HL-60 (cell line): Measurements from ENCODE around the gene CDK17.

Experiments
- DNase-seq, 2 experiments: peaks; one replicate each; pipeline ENCODE4 v3.0.0-alpha.2; 2010 to 2020; ENCODE audit warnings: low read depth in 1 of 2, low spot score in 1 of 2
- H3K27ac ChIP-seq: fragments of 250-450 bp; sonication (Bioruptor Pico); replicated peaks from 2 replicates; pipeline ENCODE4 v1.5.1; 2020; ENCODE audit warnings: mild to moderate bottlenecking, moderate library complexity
- H3K27me3 ChIP-seq: fragments of 250-450 bp; sonication (Bioruptor Pico); 2 replicates; pipeline ENCODE4 v1.5.1; 2021; ENCODE audit warnings: mild to moderate bottlenecking, moderate library complexity; ENCODE audit not compliant: insufficient read depth, poor library complexity, severe bottlenecking
- H3K4me3 ChIP-seq: replicated peaks from 2 replicates; pipeline ENCODE4 v1.5.1; 2011; ENCODE audit warnings: mild to moderate bottlenecking, control low read depth, low read length; ENCODE audit not compliant: insufficient read depth
- CTCF ChIP-seq: IDR thresholded peaks from one replicate; pipeline ENCODE4 v1.5.1; 2011; ENCODE audit warnings: low read length, control low read depth, inconsistent platforms; ENCODE audit not compliant: insufficient read depth
- GABPA ChIP-seq: IDR thresholded peaks from 2 replicates; pipeline ENCODE4 v1.6.1; 2012; ENCODE audit warnings: low read depth
- POLR2AphosphoS5 ChIP-seq: IDR thresholded peaks from 2 replicates; pipeline ENCODE4 v1.6.1; 2012; ENCODE audit warnings: low read depth
- REST ChIP-seq: IDR thresholded peaks from 2 replicates; pipeline ENCODE4 v1.6.1; 2012; ENCODE audit warnings: low read depth; ENCODE audit not compliant: insufficient replicate concordance
- SPI1 ChIP-seq: IDR thresholded peaks from 2 replicates; pipeline ENCODE4 v1.6.1; 2012; ENCODE audit warnings: low read depth, mild to moderate bottlenecking, borderline replicate concordance

CDK17 gene

GRCh38 chr12:96241431-96241830 is 158.8 kb downstream of the CDK17 start:
- H3K27ac ChIP-seq = no peak overlapping the region
- no peak for DNase-seq
- H3K27me3 ChIP-seq = no peaks in the 10 kb centered on the region
- TF ChIP-seq SPI1 (no peak), POLR2AphosphoS5 (no peak), GABPA (no peak), REST (no peak), CTCF (no peak)
- no peak overlapping the region for H3K4me3 ChIP-seq

DNA sequence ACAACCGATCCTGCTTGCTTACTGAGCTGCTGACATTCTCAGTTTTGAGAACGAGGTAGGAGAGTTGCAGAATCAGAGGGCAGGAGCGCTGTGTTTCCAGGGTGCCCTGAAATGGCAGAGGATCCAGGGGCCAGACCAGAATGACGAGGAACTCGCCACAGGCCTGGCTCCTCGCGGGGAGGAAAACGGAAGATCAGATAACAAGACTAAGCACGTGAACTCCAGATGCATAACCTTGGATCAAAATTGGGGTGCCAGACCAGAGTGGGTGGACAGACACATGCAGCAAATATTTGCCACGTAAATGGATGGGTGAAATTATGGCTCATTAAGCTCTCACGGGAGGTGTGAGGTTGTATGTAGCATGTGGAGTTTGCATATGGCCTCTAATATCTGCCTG is 159.6 kb downstream of the CDK17 start:
- no peak for TF ChIP-seq SPI1
- TF ChIP-seq CTCF = no peak
- no peak for TF ChIP-seq POLR2AphosphoS5
- no peak for TF ChIP-seq GABPA
- no peak for TF ChIP-seq REST
- Histone ChIP-seq H3K27me3 (no peaks in the 10 kb centered on the region), H3K4me3 (no peak overlapping the region), H3K27ac (no peak overlapping the region)
- no peak for DNase-seq

DNA sequence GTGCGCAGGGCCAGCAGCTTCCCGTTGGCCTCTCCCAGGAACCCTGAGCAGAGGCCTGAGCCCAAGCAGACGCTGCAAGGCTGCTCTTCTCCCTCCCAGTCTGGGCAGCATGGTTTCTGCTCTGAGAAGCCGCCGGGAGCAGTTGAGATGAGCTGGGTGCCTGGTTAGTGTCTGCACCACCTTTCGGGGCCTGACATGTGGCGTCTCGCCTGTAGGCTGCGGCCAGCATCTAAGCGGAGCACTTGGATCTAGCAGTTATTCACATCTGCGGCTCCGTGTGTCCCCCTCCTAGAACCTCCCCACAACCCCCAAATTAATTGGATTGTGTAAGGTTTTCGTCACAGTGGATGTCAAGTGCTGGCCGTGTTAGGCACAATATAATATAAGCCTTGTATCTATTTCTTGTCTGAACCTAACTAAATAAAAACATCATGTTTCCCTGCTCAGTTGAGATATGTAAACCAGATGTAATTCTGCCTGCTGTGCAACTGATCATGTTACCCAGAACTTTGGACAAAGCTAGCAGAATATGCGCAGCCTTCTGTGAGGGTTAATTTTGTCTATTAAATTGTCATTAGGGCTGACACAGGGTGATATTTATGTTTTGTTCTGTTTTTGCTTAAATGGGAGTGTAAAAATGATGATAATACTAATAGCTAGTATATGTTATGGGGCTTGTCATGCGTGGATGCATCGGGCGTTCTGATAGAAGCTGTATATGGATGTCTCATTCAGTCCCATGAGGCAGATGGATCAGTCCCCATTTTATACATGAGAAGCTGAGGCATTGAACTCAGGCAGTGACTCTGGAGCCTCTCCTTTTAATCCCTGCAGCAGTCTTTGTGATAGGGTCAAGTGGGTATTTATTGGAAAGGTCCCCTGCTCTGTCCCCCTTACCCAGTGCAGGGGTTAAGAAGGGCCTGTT is 160.3 kb downstream of the CDK17 start:
- DNase-seq = no peak
- Histone ChIP-seq H3K27me3 (no peaks in the 10 kb centered on the region), H3K27ac (no peak overlapping the region), H3K4me3 (no peak overlapping the region)
- TF ChIP-seq SPI1 = no peak
- TF ChIP-seq CTCF = no peak
- no peak for TF ChIP-seq GABPA
